HCT116 (cell line): Measurements from ENCODE around the gene SETX. TPM values are rescaled to one million over a fixed set of nuclear protein-coding genes. Genes with fewer than 3 reads are reported as not detected.

Experiments
- ATAC-seq: fragments of 200-7000 bp; cut with Tn5 transposase; 2 replicates; pipeline ENCODE4 v1.9.1; 2020; ENCODE audit warnings: mild to moderate bottlenecking, moderate library complexity
- BruUV-seq: library from RNA; stranded (reverse); fragments of 400-500 nt; replicated peaks from 2 replicates; lab custom pipeline; 2021; lab: Mats Ljungman, UMichigan
- CTCF ChIA-PET: fragments of 300-600 bp; sonication (Branson Sonifier 250); formaldehyde crosslinking; loops from one replicate; lab custom pipeline; 2021; ENCODE audit warnings: antibody characterized with exemption; lab: Charles Lee
- POLR2A ChIA-PET: fragments of 300-600, 350-600 bp; sonication (Branson Sonifier 250); formaldehyde crosslinking; loops from one replicate; lab custom pipeline; 2021; ENCODE audit warnings: antibody characterized with exemption; lab: Charles Lee
- RAD21 ChIA-PET, 2 experiments: fragments of 300-600 bp; sonication (Branson Sonifier 250); formaldehyde crosslinking; loops; one replicate each; lab custom pipeline; 2023; ENCODE audit warnings: low total read pairs in 2 of 2; ENCODE audit not compliant: uncharacterized antibody in 2 of 2, unreplicated experiment in 2 of 2, low non-redundant PET in 1 of 2; lab: Charles Lee
- DNase-seq: peaks from one replicate; pipeline ENCODE4 v3.0.0-alpha.2; 2010; ENCODE audit warnings: low read depth, low spot score
- H2AFZ ChIP-seq: fragments of 200-600 bp; shearing (Covaris generic), sonication (generic); 2 replicates; pipeline ENCODE4 v1.6.1; 2017; ENCODE audit warnings: low read depth, mixed run types, mixed read lengths, antibody characterized with exemption, low read length; ENCODE audit not compliant: poor library complexity, severe bottlenecking
- H3K27ac ChIP-seq: 2 replicates; pipeline ENCODE4 v1.5.1; 2012; ENCODE audit warnings: low read depth, low read length
- H3K27me3 ChIP-seq: fragments of 200-600 bp; sonication (generic); 2 replicates; pipeline ENCODE4 v1.6.1; 2016; ENCODE audit warnings: mixed run types, low read length, mixed read lengths; ENCODE audit not compliant: insufficient read depth
- H3K36me3 ChIP-seq, 2 experiments: fragments of 200-500 bp in 1 of 2; fragments of 200-600 bp in 1 of 2; sonication (Bioruptor generic) in 1 of 2; sonication (generic) in 1 of 2; 2 replicates each; pipeline versions ENCODE4 v1.5.1 to v1.6.1; 2014 to 2016; ENCODE audit warnings: low read length in 2 of 2, inconsistent platforms in 1 of 2, mixed read lengths in 1 of 2, mixed run types in 1 of 2; ENCODE audit not compliant: insufficient read depth in 2 of 2, control insufficient read depth in 1 of 2
- H3K4me1 ChIP-seq, 2 experiments: fragments of 200-600 bp in 1 of 2; sonication (generic) in 1 of 2; 2 replicates each; pipeline versions ENCODE4 v1.5.1 to v1.6.1; 2012 to 2017; ENCODE audit warnings: low read length in 2 of 2, inconsistent platforms in 1 of 2, mild to moderate bottlenecking in 1 of 2, mixed read lengths in 1 of 2, mixed run types in 1 of 2, moderate library complexity in 1 of 2; ENCODE audit not compliant: insufficient read depth in 2 of 2, control insufficient read depth in 1 of 2
- H3K4me2 ChIP-seq: fragments of 200-600 bp; sonication (generic); 2 replicates; pipeline ENCODE4 v1.6.1; 2017; ENCODE audit warnings: mixed run types, low read length, mixed read lengths
- H3K4me3 ChIP-seq, 2 experiments: fragments of 200-600 bp in 1 of 2; sonication (generic) in 1 of 2; replicated peaks in 1 of 2; 2 replicates each; pipeline ENCODE4 v1.5.1; 2011 to 2016; ENCODE audit warnings: low read length in 2 of 2, control low read depth in 1 of 2, low read depth in 1 of 2, mild to moderate bottlenecking in 1 of 2, mixed read lengths in 1 of 2, mixed run types in 1 of 2
- H3K79me2 ChIP-seq: fragments of 200-600 bp; sonication (generic); 2 replicates; pipeline ENCODE4 v1.6.1; 2017; ENCODE audit warnings: mild to moderate bottlenecking, mixed run types, low read length, moderate library complexity, mixed read lengths; ENCODE audit not compliant: insufficient read depth
- H3K9ac ChIP-seq: fragments of 200-600 bp; sonication (generic); 2 replicates; pipeline ENCODE4 v1.6.1; 2016; ENCODE audit warnings: low read length, mixed read lengths
- H3K9me2 ChIP-seq: fragments of 200-600 bp; sonication (generic), shearing (Covaris generic); 2 replicates; pipeline ENCODE4 v1.6.1; 2017; ENCODE audit warnings: mixed run types, mild to moderate bottlenecking, moderate library complexity; ENCODE audit not compliant: insufficient read depth
- H3K9me3 ChIP-seq, 2 experiments: fragments of 200-500 bp in 1 of 2; fragments of 200-600 bp in 1 of 2; sonication (Bioruptor generic) in 1 of 2; sonication (generic) in 1 of 2; 2 replicates each; pipeline ENCODE4 v1.6.1; 2014 to 2017; ENCODE audit warnings: low read length in 2 of 2, mixed read lengths in 2 of 2, inconsistent platforms in 1 of 2, low read depth in 1 of 2, mild to moderate bottlenecking in 1 of 2, mixed run types in 1 of 2, moderate library complexity in 1 of 2; ENCODE audit not compliant: control insufficient read depth in 1 of 2, insufficient read depth in 1 of 2
- H4K20me1 ChIP-seq: fragments of 200-600 bp; sonication (generic), shearing (Covaris generic); 2 replicates; pipeline ENCODE4 v1.6.1; 2017; ENCODE audit warnings: mixed run types, mild to moderate bottlenecking, moderate library complexity; ENCODE audit not compliant: insufficient read depth
- CTCF ChIP-seq, 3 experiments: fragments of 200-600 bp in 1 of 3; sonication (generic) in 1 of 3; IDR thresholded peaks in 2 of 3; conservative IDR thresholded peaks in 1 of 3; 2 replicates each; pipeline ENCODE4 v1.5.1; 2012 to 2017; ENCODE audit warnings: low read depth in 2 of 3, low read length in 2 of 3, antibody characterized with exemption in 1 of 3, borderline replicate concordance in 1 of 3, control low read depth in 1 of 3, mild to moderate bottlenecking in 1 of 3, mixed read lengths in 1 of 3, mixed run types in 1 of 3, moderate library complexity in 1 of 3; ENCODE audit not compliant: insufficient read depth in 1 of 3
- FOSL1 ChIP-seq: IDR thresholded peaks from 2 replicates; pipeline ENCODE4 v1.6.1; 2012; ENCODE audit warnings: low read depth
- MAX ChIP-seq: IDR thresholded peaks from 2 replicates; pipeline ENCODE4 v1.6.1; 2012
- POLR2A ChIP-seq: IDR thresholded peaks from 2 replicates; pipeline ENCODE4 v1.7.0; 2011; ENCODE audit warnings: borderline replicate concordance; ENCODE audit not compliant: insufficient read depth, insufficient read length; ENCODE audit errors: extremely low read depth
- RAD21 ChIP-seq: IDR thresholded peaks from 2 replicates; pipeline ENCODE4 v1.6.1; 2012; ENCODE audit warnings: low read depth, mild to moderate bottlenecking
- YY1 ChIP-seq: IDR thresholded peaks from 2 replicates; pipeline ENCODE4 v1.6.1; 2011; ENCODE audit warnings: low read length, low read depth, moderate library complexity, mild to moderate bottlenecking; ENCODE audit not compliant: insufficient replicate concordance; ENCODE audit errors: extremely low read depth
- ZBTB33 ChIP-seq: IDR thresholded peaks from 2 replicates; pipeline ENCODE4 v1.6.1; 2011; ENCODE audit warnings: mild to moderate bottlenecking, low read length, moderate library complexity; ENCODE audit not compliant: insufficient replicate concordance; ENCODE audit errors: extremely low read depth
- ZFX ChIP-seq: fragments of 450-650 bp; IDR thresholded peaks from 2 replicates; pipeline ENCODE4 v1.6.1; 2017
- intact Hi-C: fragments of 100-400 bp; cut with micrococcal nuclease; formaldehyde crosslinking; loops from 2 replicates; pipeline ENCODE4 v1.10.0; 2022
- total RNA-seq: library from RNA; stranded (reverse); gene quantifications from one replicate; pipeline ENCODE4 v1.2.1, GENCODE V29; 2021; ENCODE audit not compliant: unreplicated experiment

The SETX gene
- total RNA-seq, 1 experiment from 2014 or later: 38.5 TPM

GRCh38 chr9:132295181-132295580, 59.6 kb downstream of the SETX start:
- ChIA-PET RAD21 (no interaction called here), POLR2A (no interaction called here), CTCF (no interaction called here)
- no peaks in the 10 kb centered on the region for H3K9me2 ChIP-seq
- H3K9me3 ChIP-seq: no peaks in the 10 kb centered on the region
- H3K79me2 ChIP-seq: peaks cover 37% of the 10 kb centered on the region
- no peak overlapping the region for H3K27ac ChIP-seq
- H3K27me3 ChIP-seq: no peaks in the 10 kb centered on the region
- BruUV-seq: no TSS peak
- H3K4me3 ChIP-seq: no peak overlapping the region
- peaks cover 57 to 66% of the 10 kb centered on the region in 2 experiments for H3K36me3 ChIP-seq
- no peak for ATAC-seq
- no peak overlapping the region for H2AFZ ChIP-seq
- H3K4me2 ChIP-seq: no peak overlapping the region
- peaks cover 4% of the 10 kb centered on the region; the same call in 1 of the 2 replicates for H4K20me1 ChIP-seq
- no peaks in the 10 kb centered on the region for H3K4me1 ChIP-seq
- intact Hi-C loops: no loop called here
- no peak for TF ChIP-seq MAX
- no peak for TF ChIP-seq ZFX
- no peak for TF ChIP-seq FOSL1
- no peak for TF ChIP-seq YY1
- no peak for TF ChIP-seq RAD21
- TF ChIP-seq CTCF (IDR thresholded peaks at IDR 0.05 in 2 of 3, conservative IDR thresholded peaks at IDR 0.05 in 1 of 3; ENCODE audit: borderline replicate concordance in 1 of 3, insufficient read depth in 1 of 3, low read depth in 2 of 3, low read length in 2 of 3): no peak
- no peak for TF ChIP-seq POLR2A
- no peak for TF ChIP-seq ZBTB33
- DNase-seq: no peak
- H3K9ac ChIP-seq: no peak overlapping the region
